ENCODE results near the gene CNOT10.

- TF ChIP-seq CTCF (conservative IDR thresholded peaks at IDR 0.05 in 1 of 2, IDR thresholded peaks at IDR 0.05 in 1 of 2; ENCODE audit: low read depth in 1 of 2, low read length in 2 of 2) (no peak), EZH2 (IDR thresholded peaks at IDR 0.05; ENCODE audit: low read length, missing control alignments) (no peak)
Observed at GRCh38 chr3:32778389-32778788, 93.4 kb downstream of the CNOT10 start.
